Central memory CD4-positive, alpha-beta T cell (primary cell): Measurements from ENCODE around the gene TCF4.

ENCODE experiments used
- DNase-seq: peaks from one replicate; pipeline ENCODE4 v3.0.0; 2022

TCF4 gene

DNA sequence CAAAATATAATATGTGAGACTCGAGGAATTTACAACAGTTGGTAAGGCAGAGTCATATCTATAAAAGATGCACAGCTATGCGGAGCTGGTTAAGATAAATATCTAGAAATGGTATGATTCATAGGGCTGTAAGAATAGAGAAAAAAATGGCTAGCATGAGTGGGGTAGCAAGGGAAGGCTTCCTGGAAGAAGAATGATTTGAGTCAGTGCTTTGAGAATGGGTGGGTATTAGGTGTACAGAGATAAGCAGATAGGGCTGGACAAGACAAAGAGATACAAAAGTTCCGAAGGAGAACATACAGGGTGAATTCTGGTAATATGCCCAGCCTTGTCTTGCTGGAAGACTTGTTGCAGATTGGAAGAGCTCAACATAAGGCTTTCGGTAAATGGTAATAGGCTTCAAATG is 337.2 kb downstream of the TCF4 start:
- no peak for DNase-seq

DNA sequence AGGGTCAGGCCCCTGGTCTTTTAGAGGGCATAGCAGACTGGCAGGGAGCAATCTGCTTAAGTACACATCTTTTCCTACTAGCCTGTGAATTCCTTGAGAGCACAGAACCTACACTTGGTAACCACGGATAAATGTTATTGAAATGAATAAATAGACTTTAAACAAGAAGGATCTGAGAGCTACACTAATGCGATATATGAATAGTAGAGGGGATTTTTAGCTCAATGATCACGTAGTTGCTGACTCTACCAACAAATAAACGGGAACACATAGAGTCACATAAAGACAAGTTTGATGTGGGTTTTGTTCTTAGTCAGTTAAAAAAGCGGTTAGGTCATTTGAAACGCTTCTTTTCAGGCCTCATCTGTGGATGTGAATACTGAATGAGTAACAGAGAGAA is 338.4 kb downstream of the TCF4 start:
- no peak for DNase-seq

DNA sequence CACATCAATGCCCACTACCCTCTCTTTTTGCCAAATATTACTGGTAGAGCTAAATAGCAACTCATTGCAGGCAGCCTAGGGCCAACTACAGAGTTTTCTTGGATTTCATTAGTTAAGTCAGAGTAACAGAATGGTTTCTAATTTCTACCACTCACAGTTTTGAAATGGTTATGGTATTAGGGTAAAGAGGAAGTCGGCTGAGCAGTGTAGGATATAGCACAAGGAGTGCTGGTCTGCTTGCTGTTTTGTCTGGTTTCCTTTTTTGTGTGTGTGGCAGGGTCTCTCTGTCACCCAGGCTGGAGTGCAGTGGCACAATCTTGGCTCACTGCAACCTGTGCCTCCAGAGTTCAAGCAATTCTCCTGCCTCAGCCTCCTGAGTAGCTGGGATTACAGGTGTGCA is 339.5 kb downstream of the TCF4 start:
- no peak for DNase-seq

DNA sequence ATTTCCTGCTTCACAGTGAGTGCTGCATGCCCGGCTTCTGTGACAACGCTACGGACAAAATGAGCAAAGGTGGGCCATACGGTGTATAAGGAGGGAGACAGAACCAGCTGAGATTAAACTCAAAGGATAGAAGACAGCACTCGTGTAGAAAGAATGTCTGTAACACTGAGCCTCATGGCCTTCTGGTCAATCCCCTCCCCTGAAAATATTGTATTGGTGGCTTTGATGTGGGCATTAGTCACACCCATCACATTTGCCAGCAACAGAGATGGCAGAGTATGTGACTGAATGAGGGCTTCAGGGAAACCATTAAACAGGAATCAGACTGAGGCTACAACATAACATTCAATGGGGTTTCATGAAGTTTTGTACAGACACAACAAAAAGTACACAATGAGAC is 341.0 kb downstream of the TCF4 start:
- DNase-seq = no peak

DNA sequence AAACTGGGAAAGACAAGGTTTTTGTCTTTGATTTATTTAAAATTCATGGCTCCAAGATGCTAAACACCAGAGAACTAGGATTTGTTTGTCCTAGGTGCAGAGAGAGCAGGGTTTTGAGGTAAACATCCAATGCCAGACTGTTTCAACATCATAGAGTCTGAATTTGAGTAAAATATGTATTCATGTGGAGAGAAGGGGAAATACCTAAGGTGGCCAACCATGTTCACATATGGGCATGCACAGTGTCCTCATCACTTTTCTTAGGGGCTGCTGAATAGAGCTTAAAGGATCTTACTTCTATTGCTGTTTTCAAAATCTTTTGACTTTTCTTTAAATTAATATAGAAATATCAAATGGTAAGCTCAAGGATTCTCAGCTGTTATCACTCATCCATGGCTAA is 341.7 kb downstream of the TCF4 start:
- no peak for DNase-seq

DNA sequence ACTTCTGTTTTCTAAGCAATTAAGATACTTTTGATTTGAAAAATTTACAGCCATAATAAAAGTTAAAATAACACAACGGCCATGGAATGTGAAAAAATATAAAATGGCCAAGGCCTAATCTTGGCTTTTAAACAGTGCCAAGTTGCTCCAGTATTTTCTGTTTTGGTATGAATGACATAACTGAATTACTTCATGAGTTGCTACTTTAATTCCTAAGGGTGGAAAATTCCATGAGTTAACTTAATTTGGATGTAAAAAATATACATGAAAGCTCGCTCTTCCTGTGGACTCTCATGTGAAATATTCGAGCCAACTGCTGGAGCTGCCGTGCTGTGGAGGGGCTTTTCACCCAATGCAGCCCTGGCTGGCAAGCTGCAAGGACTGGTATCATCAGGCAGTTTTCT is 342.8 kb downstream of the TCF4 start:
- DNase-seq = no peak

DNA sequence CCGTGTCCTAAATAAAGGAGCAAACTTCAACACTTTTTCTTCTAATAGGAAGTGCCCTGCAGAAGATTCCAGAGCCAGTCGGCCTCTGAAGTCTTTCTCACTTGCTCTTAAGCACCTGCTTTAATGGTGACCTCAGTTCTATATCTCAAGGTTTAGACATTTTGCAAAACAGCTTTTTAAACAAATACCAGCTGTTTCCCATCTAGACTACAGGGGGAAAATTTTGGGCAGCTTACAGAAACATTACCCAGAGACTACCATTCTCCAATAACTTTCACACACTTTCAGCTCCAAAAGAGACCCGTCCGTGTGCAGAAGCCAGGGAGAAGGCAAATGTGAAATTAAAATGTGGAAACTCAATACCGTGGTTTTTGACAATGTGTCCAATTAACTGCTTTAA is 343.4 kb downstream of the TCF4 start:
- DNase-seq = no peak

DNA sequence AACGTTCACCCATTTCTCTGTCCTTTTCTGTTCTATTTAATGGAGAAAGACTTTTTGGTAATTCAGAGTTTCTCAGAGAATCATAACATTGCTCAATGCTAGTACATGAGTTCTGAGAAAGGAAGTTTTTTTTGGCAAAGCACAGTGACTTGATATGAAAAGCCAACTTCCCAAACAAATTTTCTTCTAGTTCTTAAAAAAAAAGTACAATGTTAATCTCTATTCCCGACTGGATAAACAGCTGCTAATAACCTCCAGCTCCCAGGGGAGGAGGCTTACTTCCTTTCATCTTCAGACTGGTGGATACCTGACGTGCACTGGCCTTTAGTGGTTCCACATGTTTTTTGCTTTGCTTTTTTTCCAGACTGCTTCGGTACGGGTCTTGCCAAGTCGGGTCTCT is 344.1 kb downstream of the TCF4 start:
- DNase-seq = no peak

DNA sequence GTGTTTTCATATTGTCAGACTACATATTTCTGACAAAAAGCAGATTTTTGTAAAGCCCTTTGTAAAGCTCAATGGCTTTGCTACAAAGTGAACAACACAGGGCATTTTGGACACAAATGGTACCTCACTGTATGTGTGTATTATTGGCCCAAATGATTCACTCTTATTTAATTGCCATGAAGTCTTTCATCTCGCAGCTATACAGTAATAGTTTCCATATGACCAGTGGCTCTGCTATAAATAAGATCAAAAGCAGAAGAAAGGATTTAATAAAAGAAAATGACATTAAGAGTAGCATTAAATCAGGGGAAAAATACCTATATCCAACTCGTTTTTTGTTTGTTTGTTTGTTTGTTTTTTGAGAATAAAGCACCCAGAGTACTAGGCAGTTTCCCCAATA is 344.7 kb downstream of the TCF4 start:
- DNase-seq = no peak

DNA sequence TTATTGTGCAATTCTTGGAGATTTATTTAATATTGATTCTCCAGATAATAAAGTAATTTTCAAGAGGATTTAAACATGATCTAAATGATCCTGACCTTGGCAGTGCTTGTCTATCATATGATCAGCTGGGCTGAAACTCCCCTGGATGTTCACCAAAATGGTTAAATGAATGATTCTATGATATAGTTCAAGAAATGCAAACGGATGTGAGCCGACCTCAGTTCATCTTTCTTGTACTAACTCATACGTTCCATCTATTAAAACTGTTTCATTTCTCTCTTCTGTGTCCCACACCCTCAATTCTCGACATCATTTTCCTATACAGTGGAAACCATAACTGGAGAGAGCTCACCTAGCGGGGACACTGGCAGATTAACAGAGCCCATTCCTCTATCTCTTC is 347.0 kb downstream of the TCF4 start:
- DNase-seq = no peak

DNA sequence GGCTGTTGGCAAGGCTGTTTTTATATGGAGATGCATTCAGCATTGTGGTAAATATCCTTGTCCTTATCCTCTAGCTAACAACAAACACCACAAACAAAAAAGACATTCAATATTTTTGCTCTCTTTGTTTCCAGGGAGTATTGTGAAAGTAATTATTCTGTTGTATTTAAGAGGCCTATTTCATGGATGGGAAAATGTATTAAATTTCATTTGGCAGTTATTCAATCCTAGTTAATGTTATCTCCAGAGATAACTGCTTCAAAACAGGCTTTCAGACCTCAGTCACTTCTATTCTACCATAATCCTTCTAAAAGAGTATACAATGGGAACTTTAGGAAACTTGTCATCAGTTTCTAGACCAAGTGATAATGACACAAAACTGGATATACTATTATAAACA is 348.3 kb downstream of the TCF4 start:
- DNase-seq = no peak

DNA sequence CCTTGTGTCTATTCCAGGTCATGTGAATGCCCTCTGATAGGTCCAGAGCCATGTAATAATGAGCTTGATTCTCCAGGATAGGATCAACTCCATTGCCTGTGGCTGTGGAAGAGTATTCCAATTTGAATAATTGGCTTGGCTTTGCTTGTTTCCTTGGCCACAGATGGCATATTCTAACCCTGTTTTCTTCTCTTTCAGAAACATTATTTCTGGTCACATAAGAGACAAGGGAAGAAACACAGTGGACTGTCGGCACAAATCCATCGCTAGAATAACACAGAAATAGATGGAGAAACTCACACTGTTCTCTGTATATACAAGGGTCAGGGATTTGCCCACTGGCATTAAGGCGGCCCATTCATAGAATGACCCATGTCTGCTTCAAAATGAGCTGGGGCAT is 350.3 kb downstream of the TCF4 start:
- DNase-seq = no peak

DNA sequence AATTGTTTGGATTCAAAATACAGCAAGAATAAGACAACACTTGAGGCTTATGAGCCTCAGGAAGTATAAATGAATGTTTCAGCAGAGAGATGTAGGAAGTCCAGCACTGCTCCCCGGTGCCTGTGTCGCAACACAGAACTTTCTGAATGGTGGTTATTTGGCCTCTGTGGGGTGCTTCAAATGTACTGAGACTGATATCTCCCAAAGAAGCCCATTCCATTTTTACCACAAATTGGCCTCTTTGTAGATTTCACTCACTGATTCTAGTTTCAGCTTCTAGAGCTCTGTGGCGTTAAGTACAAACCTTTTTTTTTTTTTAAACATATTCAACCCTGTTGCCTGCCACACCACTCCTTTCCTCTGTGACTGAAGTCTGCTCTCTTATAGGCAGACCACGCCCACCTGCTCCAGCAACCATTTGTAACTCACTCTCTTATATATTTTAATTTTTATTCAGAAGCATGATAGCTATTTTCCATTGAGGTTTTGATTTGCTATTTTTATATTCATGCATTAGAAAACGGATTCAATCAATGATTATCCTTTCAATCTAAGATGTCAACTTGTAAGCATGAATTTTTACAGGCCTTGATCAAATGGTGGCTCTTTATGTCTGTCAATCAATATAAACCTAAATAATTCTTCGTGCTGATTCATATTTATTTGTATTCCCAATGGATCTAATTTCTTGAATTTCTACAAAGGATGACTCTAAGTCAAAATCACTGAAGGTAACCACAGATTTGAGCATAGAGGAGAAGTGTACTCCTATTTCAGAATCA is 351.7 kb downstream of the TCF4 start:
- no peak for DNase-seq

DNA sequence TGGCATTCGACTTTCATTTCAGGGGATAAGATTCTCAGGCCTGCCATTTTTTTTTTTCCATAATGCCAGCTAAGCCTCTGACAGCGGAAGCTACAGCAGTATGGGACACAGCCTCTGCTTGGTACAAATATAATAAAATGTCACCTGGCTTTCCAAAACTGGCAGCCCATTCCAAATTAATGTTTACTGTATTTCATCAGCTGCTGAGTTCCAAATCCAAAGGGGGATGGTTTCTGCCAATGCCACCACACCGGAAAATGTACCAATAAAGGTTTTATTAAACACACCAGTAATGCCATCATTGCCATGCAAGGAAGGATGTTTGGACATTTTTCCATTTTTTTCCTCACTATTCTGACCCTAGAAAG is 352.9 kb downstream of the TCF4 start:
- DNase-seq = no peak

DNA sequence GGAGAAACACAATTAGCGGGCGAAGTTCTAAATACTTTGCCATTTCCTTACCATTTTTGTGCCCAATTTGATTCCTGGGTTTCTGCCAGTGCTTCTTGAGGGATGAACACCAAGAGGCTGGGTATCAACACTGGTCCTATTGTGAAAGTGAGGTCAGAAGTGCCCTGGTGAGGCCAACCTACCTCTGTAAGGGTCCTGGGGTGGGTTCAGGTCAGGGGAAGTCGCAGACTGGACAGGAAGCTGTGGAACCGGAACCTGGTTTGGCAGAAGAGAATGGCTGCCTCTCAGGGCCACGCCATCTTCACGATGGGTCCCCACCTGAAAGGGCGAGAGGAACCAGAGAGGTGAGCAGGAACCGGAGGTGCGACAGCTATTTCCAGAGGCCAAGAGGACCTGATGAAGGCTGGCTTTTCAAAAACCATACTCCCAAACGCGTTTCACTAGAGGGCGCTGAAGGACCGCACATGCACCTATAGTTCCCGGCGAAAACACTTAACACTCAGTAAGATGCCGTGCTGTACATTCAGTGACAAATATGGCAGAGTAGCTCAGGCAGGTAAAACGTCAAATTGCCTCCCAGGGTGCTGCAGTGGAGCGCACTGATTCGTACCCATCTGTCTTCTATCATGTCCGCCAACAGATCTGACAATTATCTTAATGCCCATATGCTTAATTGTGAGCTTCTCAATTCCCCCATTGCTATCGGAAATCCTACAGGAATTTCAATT is 353.5 kb downstream of the TCF4 start:
- no peak for DNase-seq

DNA sequence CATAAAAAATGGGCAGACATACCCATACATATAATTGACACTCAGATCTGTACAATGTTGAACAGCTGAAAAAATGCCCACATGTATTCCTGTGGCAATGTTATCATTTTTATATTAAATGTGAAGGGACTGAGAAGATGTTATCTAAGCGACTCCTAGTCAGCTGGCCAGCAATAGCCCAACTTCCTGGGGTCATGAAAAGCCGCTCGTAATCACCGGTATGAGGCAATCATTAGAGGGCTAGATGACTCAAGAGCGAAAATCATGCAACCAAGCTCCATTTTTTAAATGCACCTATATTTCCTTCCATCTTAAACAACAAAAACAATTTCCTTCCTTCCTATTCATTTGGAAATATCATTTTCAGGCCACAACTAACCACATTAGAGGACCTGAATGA is 354.1 kb downstream of the TCF4 start:
- no peak for DNase-seq

DNA sequence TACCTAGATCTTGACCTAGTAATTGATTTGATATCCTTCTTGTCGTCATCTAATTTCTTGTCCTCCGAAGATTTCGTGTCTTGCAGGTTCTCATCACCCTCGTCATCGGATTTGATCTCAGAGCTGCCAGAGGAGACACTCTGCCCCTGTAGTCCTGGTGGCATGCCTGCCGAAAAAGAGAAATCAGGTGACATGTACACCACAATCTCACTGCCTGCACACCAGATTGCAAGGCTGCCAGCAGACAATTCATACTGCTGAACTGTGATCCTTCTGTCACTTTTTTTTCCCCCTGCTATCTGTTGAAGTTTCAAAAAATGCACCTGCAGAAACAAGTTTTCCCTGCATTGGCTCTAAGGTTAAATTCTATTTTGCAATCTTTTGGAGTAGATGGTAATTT is 355.5 kb downstream of the TCF4 start:
- DNase-seq = no peak

DNA sequence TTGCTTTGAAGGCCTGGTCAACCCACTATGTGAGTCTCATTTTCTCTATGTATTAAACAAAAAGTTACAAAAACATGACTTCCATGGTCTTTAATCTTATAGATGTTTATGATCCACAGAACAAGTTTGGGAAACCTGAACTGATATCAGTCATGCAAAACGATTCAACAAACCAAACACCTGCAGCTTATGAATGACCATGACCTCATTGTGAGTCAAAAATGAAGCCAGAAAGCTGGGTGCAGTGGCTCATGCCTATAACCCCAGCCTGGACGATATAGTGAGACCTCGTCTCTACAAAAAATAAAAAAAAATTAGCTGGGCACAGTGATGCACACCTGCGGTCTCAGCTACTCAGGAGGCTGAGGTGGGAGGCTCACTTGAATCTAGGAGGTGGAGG is 358.3 kb downstream of the TCF4 start:
- no peak for DNase-seq

DNA sequence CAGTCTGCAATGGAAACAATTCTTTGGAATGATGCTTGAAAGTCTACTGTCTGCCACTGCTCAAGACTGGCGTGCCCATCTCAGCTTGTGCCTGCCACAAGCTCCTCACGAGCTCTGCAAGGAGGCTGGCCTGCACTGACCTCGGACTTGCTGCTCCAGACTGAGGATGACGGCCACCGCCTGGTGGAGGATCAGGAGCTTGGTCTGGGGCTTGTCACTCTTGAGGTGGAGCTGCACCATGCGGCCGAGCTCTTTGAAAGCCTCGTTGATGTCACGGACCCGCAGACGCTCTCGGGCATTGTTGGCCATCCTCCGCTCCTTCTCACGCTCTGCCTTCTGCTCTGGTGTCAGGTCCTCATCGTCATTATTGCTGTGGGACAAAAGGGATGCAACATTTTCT is 359.3 kb downstream of the TCF4 start:
- DNase-seq = no peak

DNA sequence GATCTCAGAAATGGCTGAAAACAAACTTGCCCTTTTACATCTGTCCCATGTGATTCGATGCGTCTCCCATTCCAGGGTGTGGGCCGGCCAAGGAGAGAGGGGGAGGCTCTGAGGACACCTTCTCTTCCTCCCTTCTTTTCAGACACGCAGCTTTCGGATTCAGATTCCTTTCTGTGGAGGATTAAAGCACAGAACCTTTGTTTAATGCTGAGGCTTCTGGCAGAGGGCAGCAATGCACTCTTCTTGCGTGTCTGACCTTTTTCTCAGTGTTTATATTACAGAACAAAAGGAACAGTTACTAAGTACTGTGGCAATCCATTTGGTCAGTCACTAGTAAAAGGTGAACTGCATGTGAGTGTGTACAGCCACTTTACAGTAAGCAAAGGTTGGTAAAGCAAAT is 359.8 kb downstream of the TCF4 start:
- DNase-seq = no peak

DNA sequence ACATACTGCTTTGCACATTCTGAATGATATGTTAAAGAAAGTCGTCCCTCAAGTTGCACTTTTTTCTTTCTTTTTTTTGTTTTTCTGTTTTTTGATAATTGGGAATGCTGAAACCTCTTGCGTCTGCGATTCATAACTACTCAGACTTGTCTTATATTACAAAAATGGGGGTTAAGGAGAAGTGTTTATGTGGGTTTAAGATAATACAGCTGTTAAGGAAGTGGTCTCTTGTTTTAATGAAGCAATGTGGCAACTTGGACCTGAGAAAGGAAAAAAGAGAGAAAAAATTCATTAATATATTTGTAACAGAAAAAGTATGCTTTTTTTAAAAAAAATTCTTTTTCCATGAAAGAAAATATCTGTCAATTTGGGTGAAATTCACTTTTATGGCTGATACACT is 360.2 kb downstream of the TCF4 start:
- DNase-seq = no peak

DNA sequence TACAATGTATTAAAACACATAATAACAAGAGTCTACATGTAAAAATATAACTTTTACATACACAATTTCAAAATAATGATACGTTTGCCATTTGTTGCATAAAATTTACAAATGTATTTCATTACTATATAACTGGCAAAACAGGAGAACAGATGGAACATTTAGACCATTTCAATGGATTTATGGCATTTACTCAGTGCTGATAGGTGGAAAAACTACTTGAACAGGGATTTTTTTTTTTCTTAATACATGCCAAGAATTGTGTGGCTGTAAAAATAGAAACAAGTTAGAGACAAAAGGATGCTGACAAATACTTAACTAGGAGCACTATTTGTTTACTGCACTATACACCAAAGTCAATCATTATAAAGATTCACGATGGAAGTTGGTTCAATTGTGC is 361.9 kb downstream of the TCF4 start:
- no peak for DNase-seq

DNA sequence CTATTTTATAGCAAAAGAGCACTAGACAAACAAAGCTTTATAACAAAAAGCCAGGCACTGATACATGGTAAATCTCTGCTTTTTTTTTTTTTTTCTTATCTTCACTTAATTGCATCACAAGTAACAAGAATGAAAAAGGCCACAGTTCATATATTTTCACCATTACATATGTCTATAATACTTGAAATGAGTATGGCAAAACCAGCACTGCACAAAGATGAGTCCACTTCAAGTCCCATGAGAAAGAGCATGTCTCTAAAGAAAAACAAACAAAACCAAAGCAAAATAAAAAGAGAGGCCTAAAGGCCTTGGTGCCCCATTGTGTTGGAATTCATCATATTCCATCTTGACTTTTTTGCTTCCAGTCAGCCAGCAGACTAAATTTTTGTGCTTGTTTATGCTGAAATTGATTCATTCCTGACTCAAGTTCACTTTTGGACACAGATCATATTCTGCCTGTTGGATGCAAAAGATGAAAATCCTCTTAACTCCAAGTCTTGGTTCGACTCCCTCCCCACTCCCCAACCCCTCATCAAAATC is 363.8 kb downstream of the TCF4 start:
- no peak for DNase-seq

DNA sequence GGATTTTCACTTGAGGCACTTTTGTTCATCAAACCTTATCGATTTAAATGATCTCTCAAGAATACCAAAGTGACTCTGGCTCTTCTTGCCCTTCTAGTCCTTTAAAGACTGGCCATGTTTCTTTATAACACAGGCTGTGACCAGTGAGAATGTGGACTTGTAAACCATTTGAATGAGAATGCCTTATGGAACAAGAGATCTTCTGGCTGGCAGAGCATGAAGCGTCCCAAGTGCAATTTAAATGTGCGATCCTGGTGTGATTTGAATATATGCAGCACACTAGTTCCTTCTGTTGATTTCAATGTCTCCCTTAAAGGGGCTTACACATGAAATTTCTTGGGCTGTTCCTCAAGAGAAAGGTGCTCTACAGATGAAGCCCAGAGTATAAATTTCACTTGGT is 366.4 kb downstream of the TCF4 start:
- no peak for DNase-seq

DNA sequence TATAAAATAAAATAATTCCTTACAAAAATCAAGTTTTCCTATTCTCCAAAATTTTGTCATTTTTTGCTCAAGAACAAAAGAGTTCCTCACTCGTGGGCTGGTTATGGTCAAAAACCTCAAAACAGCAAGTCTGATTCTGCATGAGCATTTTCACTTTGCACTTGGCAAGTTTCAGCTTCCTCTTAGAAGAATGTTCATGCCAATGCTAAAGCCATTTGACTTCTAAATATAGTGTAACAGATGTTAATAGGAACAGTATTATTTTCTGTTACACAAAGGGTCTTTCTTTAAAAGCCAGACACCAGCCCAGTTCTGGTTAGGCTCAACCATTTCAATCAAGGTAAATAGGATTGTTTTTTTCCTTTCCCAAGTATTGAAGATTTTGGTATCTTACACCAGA is 367.5 kb downstream of the TCF4 start:
- no peak for DNase-seq
